ENCODE data around the gene GFRA1. TPM values are rescaled to one million over a fixed set of nuclear protein-coding genes. Genes with fewer than 3 reads are reported as not detected.
"Not testable (repeated sequence)": the region's sequence is repeated elsewhere in the genome, so short reads cannot be mapped to it uniquely, and the experiment has no call there.

Gene GFRA1
- total and polyA plus RNA-seq, 2 of the 4 experiments (the other 2 are of a cell fraction): 9.1 to 9.3 TPM

- in situ Hi-C loops (cut with MboI; ENCODE audit: low sequenced_read_pairs): not testable (repeated sequence)
Measured at GRCh38 chr10:116165941-116166340, 107.1 kb downstream of the GFRA1 start.

More at GRCh38 chr10:116165941-116166340, 107.1 kb downstream of the GFRA1 start:
- H2AFZ ChIP-seq (replicated peaks; ENCODE audit: low read length, poor library complexity); H2AK9ac ChIP-seq (replicated peaks; ENCODE audit: low read depth, low read length, poor library complexity); H4K5ac ChIP-seq (ENCODE audit: low read depth, low read length); H4K8ac ChIP-seq (ENCODE audit: low read depth in 2 of 2, low read length in 2 of 2); H3K4me3 ChIP-seq (ENCODE audit: insufficient read depth, low read depth, low read length); BruUV-seq (replicated peaks); H2AK5ac ChIP-seq (ENCODE audit: low read depth, low read length); H3K79me1 ChIP-seq (ENCODE audit: low read depth in 1 of 2, low read length in 2 of 2); H3K14ac ChIP-seq (replicated peaks; ENCODE audit: low read depth, low read length); H2BK120ac ChIP-seq (ENCODE audit: low read depth, low read length); ATAC-seq (ENCODE audit: low read depth); POLR2A ChIA-PET (ENCODE audit: unreplicated experiment); H4K20me1 ChIP-seq (ENCODE audit: insufficient read depth, low read length); H3K9ac ChIP-seq (ENCODE audit: low read depth, low read length); H3K27me3 ChIP-seq (ENCODE audit: control insufficient read depth, insufficient read depth, low read length); H3K4me2 ChIP-seq (ENCODE audit: low read depth, low read length); H3K27ac ChIP-seq (ENCODE audit: insufficient read depth, low read length); H3K36me3 ChIP-seq (ENCODE audit: control insufficient read depth, insufficient read depth, low read length); H3K4ac ChIP-seq (ENCODE audit: low read depth, low read length); H4K91ac ChIP-seq (ENCODE audit: insufficient read depth, low read depth, low read length); H2BK20ac ChIP-seq (ENCODE audit: low read depth, low read length); H3K23ac ChIP-seq (ENCODE audit: low read depth, low read length); H3K4me1 ChIP-seq (ENCODE audit: control insufficient read depth, insufficient read depth, low read length); H2BK15ac ChIP-seq (ENCODE audit: low read depth, low read length); dilution Hi-C loops (cut with HindIII; ENCODE audit: low sequenced_read_pairs, unreplicated experiment); H3K9me1 ChIP-seq (ENCODE audit: insufficient read depth, low read length); H3K56ac ChIP-seq (ENCODE audit: extremely low read depth, insufficient read depth, low read length); H3K18ac ChIP-seq (ENCODE audit: low read depth, low read length); intact Hi-C loops (cut with micrococcal nuclease); DNase-seq; H2BK5ac ChIP-seq (ENCODE audit: low read depth, low read length, poor library complexity, severe bottlenecking): not testable (repeated sequence)
- CTCF ChIA-PET: interaction anchor here (1.8 kb wide), 1 partner anchor 23 kb away, joined by 4 read pairs; no protein-coding TSS in a partner anchor
- peaks cover 17% of the 10 kb centered on the region for H3K9me3 ChIP-seq (ENCODE audit: control insufficient read depth, insufficient read depth, low read length)
